Peyer's patch (tissue), 4 donors: ENCODE data around the gene LRRC8C. TPM values are rescaled to one million over a fixed set of nuclear protein-coding genes. Genes with fewer than 3 reads are reported as not detected.

Experiments
- DNase-seq, 3 donors: peaks; one replicate each; pipeline ENCODE4 v3.0.0-alpha.2; 2017 to 2019
- H3K27ac ChIP-seq, 4 donors: fragments of 200-600 bp; sonication (generic); one replicate each; pipeline ENCODE4 v1.5.1; 2016 to 2019
- H3K27me3 ChIP-seq, 2 donors: fragments of 200-600 bp; sonication (generic); one replicate each; pipeline ENCODE4 v1.5.1; 2019
- H3K36me3 ChIP-seq, 3 donors: fragments of 200-600 bp; sonication (generic); one replicate each; pipeline ENCODE4 v1.5.1; 2016 to 2019
- H3K4me1 ChIP-seq, 4 donors: fragments of 200-600 bp; sonication (generic); one replicate each; pipeline ENCODE4 v1.5.1; 2016 to 2019
- H3K4me3 ChIP-seq, 4 donors: fragments of 200-600 bp; sonication (generic); 1 replicate in 3 of 4; 2 replicates in 1 of 4; pipeline ENCODE4 v1.5.1; 2016 to 2019; ENCODE audit warnings: mild to moderate bottlenecking in 1 of 4
- H3K9me3 ChIP-seq, 4 donors: fragments of 200-600 bp; sonication (generic); one replicate each; pipeline ENCODE4 v1.5.1; 2016 to 2019; ENCODE audit warnings: mild to moderate bottlenecking in 1 of 4
- CTCF ChIP-seq, 6 experiments: fragments of 450-650 bp in 4 of 6; fragments of 200-600 bp in 2 of 6; sonication (generic) in 1 of 6; IDR thresholded peaks; one replicate each; pipeline ENCODE4 v1.5.1; 2017 to 2019; ENCODE audit warnings: antibody characterized with exemption in 6 of 6, mild to moderate bottlenecking in 3 of 6, moderate library complexity in 1 of 6
- POLR2A ChIP-seq, 2 donors: fragments of 450-650 bp; IDR thresholded peaks; one replicate each; pipeline ENCODE4 v1.5.1; 2017; ENCODE audit warnings: antibody characterized with exemption in 2 of 2, mild to moderate bottlenecking in 2 of 2, moderate library complexity in 2 of 2
- total RNA-seq, 4 donors: library from RNA; depleted of rRNA; stranded (reverse); fragments of >200 nt; gene quantifications; one replicate each; pipeline ENCODE4 v1.1.0, GENCODE V29; 2016

The LRRC8C gene
- total RNA-seq, 4 donors from 2014 or later = 2.5 to 9.9 (median 4.0) TPM

- no peak for DNase-seq
- H3K27ac ChIP-seq = peak overlapping the region in 1 of 4 donors; percentile 32
Observed at GRCh38 chr1:89705901-89706699, 73.2 kb downstream of the LRRC8C start.

GRCh38 chr1:89706700-89707012 lies 73.7 kb downstream of the LRRC8C start:
- Histone ChIP-seq H3K4me1 (no peaks in the 10 kb centered on the region), H3K27ac (peak overlapping the region in 1 of 4 donors; percentile 32), H3K4me3 (no peak overlapping the region), H3K27me3 (no peaks in the 10 kb centered on the region), H3K9me3 (no peaks in the 10 kb centered on the region), H3K36me3 (no peaks in the 10 kb centered on the region)
- DNase-seq = no peak
- TF ChIP-seq POLR2A (IDR thresholded peaks at IDR 0.05) = no peak

More at GRCh38 chr1:89705901-89706699, 73.2 kb downstream of the LRRC8C start:
- Histone ChIP-seq H3K4me3 (no peak overlapping the region), H3K9me3 (no peaks in the 10 kb centered on the region), H3K4me1 (no peaks in the 10 kb centered on the region), H3K36me3 (no peaks in the 10 kb centered on the region), H3K27me3 (no peaks in the 10 kb centered on the region)
- TF ChIP-seq CTCF (IDR thresholded peaks at IDR 0.05) = no peak

- Histone ChIP-seq H3K4me3 (no peak overlapping the region), H3K27ac (no peak overlapping the region), H3K9me3 (no peaks in the 10 kb centered on the region), H3K36me3 (no peaks in the 10 kb centered on the region), H3K27me3 (no peaks in the 10 kb centered on the region), H3K4me1 (no peaks in the 10 kb centered on the region)
- TF ChIP-seq CTCF (IDR thresholded peaks at IDR 0.05) (no peak), POLR2A (IDR thresholded peaks at IDR 0.05) (no peak)
- no peak for DNase-seq
Observed at GRCh38 chr1:89708751-89709375, 75.9 kb downstream of the LRRC8C start.

- no peaks in the 10 kb centered on the region for H3K4me1 ChIP-seq
- no peak overlapping the region for H3K27ac ChIP-seq
- H3K4me3 ChIP-seq = no peak overlapping the region
- DNase-seq = no peak
- H3K9me3 ChIP-seq = no peaks in the 10 kb centered on the region
- H3K36me3 ChIP-seq = no peaks in the 10 kb centered on the region
- TF ChIP-seq CTCF (IDR thresholded peaks at IDR 0.05) (no peak), POLR2A (IDR thresholded peaks at IDR 0.05) (no peak)
- H3K27me3 ChIP-seq = no peaks in the 10 kb centered on the region
Observed at GRCh38 chr1:89710498-89711139, 77.7 kb downstream of the LRRC8C start.

GRCh38 chr1:89711140-89711778 lies 78.3 kb downstream of the LRRC8C start:
- H3K27ac ChIP-seq = no peak overlapping the region
- no peak for DNase-seq
- H3K27me3 ChIP-seq = no peaks in the 10 kb centered on the region
- TF ChIP-seq CTCF (IDR thresholded peaks at IDR 0.05) (no peak), POLR2A (IDR thresholded peaks at IDR 0.05) (no peak)
- H3K9me3 ChIP-seq = no peaks in the 10 kb centered on the region
- H3K36me3 ChIP-seq = no peaks in the 10 kb centered on the region
- H3K4me1 ChIP-seq = no peaks in the 10 kb centered on the region
- no peak overlapping the region for H3K4me3 ChIP-seq

- H3K27ac ChIP-seq = no peak overlapping the region
- no peaks in the 10 kb centered on the region for H3K36me3 ChIP-seq
- no peak for DNase-seq
- no peaks in the 10 kb centered on the region for H3K4me1 ChIP-seq
- H3K4me3 ChIP-seq = no peak overlapping the region
- TF ChIP-seq POLR2A (IDR thresholded peaks at IDR 0.05) (no peak), CTCF (IDR thresholded peaks at IDR 0.05) (no peak)
- no peaks in the 10 kb centered on the region for H3K9me3 ChIP-seq
- no peaks in the 10 kb centered on the region for H3K27me3 ChIP-seq
Observed at GRCh38 chr1:89712420-89712819, 79.5 kb downstream of the LRRC8C start.
